ENCODE results near the gene FAM120A.

The FAM120A gene

DNA sequence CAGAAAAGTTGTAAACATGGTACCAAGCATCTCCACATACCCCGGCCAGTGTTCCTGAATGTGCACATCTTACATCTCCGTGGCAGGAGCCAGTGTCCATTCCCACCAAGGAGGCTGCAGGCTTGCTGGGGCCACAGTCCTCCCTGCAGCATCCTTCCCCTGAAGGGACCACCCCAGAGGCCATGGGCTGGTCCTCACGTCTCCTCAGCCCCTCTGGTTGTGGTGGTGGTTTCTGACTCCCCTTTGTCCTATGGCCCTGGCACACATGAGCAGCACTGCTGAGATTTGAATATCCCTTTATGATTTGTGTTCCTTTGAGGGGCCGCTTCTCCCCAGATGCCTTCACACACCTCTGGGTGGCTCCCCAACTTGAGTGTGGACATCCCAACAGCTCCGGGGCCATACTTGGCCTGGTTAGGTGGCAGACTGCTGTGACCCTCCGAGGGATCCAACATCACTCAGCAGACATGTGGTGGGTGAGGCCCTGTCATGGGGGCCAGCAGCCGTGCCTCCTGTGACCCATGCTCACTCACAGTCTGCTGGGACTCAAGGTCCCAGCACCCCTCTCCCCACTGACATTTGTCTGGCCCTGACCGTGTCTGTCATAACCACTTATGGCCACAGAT lies 139.2 kb downstream of the FAM120A start:
- TF ChIP-seq, protein P1, sequence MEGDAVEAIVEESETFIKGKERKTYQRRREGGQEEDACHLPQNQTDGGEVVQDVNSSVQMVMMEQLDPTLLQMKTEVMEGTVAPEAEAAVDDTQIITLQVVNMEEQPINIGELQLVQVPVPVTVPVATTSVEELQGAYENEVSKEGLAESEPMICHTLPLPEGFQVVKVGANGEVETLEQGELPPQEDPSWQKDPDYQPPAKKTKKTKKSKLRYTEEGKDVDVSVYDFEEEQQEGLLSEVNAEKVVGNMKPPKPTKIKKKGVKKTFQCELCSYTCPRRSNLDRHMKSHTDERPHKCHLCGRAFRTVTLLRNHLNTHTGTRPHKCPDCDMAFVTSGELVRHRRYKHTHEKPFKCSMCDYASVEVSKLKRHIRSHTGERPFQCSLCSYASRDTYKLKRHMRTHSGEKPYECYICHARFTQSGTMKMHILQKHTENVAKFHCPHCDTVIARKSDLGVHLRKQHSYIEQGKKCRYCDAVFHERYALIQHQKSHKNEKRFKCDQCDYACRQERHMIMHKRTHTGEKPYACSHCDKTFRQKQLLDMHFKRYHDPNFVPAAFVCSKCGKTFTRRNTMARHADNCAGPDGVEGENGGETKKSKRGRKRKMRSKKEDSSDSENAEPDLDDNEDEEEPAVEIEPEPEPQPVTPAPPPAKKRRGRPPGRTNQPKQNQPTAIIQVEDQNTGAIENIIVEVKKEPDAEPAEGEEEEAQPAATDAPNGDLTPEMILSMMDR (IDR thresholded peaks at IDR 0.05; ENCODE audit: poor library complexity, severe bottlenecking) = no peak
- no peaks in the 10 kb centered on the region for H3K36me3 ChIP-seq (ENCODE audit: low read depth)
- no peak for DNase-seq (ENCODE audit: low spot score)
- peaks cover 21% of the 10 kb centered on the region for H3K4me1 ChIP-seq (ENCODE audit: insufficient read depth, poor library complexity, severe bottlenecking)
- H3K27me3 ChIP-seq (ENCODE audit: insufficient read depth, poor library complexity, severe bottlenecking) = no peaks in the 10 kb centered on the region
- ATAC-seq (ENCODE audit: low read depth) = no peak
- no peak overlapping the region for H3K4me3 ChIP-seq (ENCODE audit: severe bottlenecking)
- H3K27ac ChIP-seq (ENCODE audit: poor library complexity, severe bottlenecking) = no peak overlapping the region
- H3K9me3 ChIP-seq (ENCODE audit: severe bottlenecking) = no peaks in the 10 kb centered on the region

DNA sequence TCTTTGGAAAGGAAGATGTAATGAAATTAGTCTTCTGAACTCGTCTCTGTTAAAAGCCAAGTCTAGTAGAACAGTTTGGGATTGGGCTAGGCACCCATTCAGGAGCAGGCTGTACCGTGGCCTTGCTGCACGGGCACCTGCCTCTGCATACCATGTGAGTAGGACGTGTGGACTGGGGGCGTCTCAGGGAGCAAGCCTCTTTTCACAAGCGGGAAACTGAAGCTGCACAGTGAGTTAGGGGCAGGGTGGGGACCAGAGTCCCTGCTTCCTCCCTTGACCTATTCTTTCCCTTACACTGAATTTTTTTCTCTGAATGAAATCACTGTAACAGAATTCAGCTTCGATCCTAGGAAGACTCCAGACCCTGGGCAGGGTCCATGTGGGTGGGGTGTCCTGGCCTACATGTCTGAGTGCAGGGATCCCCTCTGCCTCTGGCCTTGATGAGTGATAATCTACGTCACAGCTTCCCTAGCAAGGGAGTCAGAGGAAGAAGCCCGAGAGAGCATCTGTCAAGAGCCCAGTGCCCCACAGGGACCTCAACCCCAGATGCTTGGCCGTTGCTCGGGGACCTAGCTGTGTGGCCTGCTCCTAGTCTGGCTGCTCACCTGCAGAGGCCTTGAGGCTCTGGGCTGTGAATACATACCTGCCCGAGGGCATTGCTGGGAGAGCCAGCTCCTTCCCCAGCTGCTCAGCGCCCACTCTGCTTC lies 140.0 kb downstream of the FAM120A start:
- H3K9me3 ChIP-seq (ENCODE audit: severe bottlenecking) = no peaks in the 10 kb centered on the region
- ATAC-seq (ENCODE audit: low read depth) (no peak), DNase-seq (ENCODE audit: low spot score) (no peak)
- no peaks in the 10 kb centered on the region for H3K36me3 ChIP-seq (ENCODE audit: low read depth)
- TF ChIP-seq, protein P1 (IDR thresholded peaks at IDR 0.05; ENCODE audit: poor library complexity, severe bottlenecking) = no peak
- H3K4me1 ChIP-seq (ENCODE audit: insufficient read depth, poor library complexity, severe bottlenecking) = peaks cover 21% of the 10 kb centered on the region
- H3K27ac ChIP-seq (ENCODE audit: poor library complexity, severe bottlenecking) = no peak overlapping the region
- H3K27me3 ChIP-seq (ENCODE audit: insufficient read depth, poor library complexity, severe bottlenecking) = no peaks in the 10 kb centered on the region
- no peak overlapping the region for H3K4me3 ChIP-seq (ENCODE audit: severe bottlenecking)

DNA sequence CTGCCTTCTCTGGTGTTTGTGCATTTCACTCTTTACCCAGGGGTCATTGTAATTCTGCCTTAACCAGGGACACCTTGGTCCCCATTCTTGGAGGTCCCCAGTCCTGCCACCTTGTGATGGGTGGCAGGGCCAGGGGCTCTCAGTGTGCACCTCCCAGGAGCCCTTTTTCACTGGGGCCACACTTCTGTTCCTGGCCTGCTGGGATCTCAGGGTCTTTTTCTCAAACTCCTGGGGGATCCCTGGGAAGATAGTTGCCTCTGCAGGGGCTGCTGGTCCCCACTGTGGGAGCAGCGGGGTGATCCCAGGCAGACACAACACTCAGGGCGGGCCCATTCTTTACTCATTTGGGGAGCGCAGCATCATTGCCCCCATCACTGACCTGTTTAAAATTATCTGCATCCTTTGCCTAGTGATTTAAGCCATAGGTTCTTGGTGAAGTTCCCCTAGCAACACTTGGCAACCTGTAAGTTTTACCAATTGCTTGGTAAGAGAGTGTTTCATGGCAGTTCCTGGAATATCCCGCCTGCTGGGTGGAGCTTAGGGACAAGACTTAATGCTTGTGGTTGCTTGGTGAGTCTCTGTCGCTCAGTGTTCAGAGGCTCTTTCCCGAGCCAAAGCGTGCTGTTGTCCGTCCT lies 140.6 kb downstream of the FAM120A start:
- H3K9me3 ChIP-seq (ENCODE audit: severe bottlenecking) = no peaks in the 10 kb centered on the region
- no peaks in the 10 kb centered on the region for H3K27me3 ChIP-seq (ENCODE audit: insufficient read depth, poor library complexity, severe bottlenecking)
- H3K4me3 ChIP-seq (ENCODE audit: severe bottlenecking) = no peak overlapping the region
- DNase-seq (ENCODE audit: low spot score) (no peak), ATAC-seq (ENCODE audit: low read depth) (no peak)
- no peaks in the 10 kb centered on the region for H3K36me3 ChIP-seq (ENCODE audit: low read depth)
- H3K4me1 ChIP-seq (ENCODE audit: insufficient read depth, poor library complexity, severe bottlenecking) = peaks cover 21% of the 10 kb centered on the region
- H3K27ac ChIP-seq (ENCODE audit: poor library complexity, severe bottlenecking) = no peak overlapping the region
- TF ChIP-seq, protein P1 (IDR thresholded peaks at IDR 0.05; ENCODE audit: poor library complexity, severe bottlenecking) = no peak

DNA sequence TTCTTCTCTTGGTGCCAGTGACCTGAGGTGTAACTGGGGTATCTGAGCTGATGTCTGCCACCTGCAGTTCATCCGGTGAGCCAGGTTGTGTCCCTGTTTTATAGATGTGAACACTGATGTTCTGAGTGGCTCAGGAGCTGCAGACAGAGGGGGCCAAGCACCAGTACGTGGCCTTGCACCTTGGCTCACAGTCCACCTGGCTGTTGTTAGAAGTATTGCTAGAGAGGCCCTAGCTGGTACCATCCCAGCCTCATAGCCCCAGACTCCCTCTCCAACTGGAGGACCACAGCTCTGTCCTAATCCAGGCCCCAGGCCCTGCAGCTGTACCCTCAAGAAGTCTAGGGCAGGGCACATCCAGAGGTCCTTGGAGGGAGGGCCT lies 141.1 kb downstream of the FAM120A start:
- no peaks in the 10 kb centered on the region for H3K36me3 ChIP-seq (ENCODE audit: low read depth)
- no peaks in the 10 kb centered on the region for H3K9me3 ChIP-seq (ENCODE audit: severe bottlenecking)
- no peaks in the 10 kb centered on the region for H3K27me3 ChIP-seq (ENCODE audit: insufficient read depth, poor library complexity, severe bottlenecking)
- no peak overlapping the region for H3K27ac ChIP-seq (ENCODE audit: poor library complexity, severe bottlenecking)
- no peak for DNase-seq (ENCODE audit: low spot score)
- peaks cover 21% of the 10 kb centered on the region for H3K4me1 ChIP-seq (ENCODE audit: insufficient read depth, poor library complexity, severe bottlenecking)
- no peak overlapping the region for H3K4me3 ChIP-seq (ENCODE audit: severe bottlenecking)
- peak; percentile 35; the same call in 1 of the 3 replicates for ATAC-seq (ENCODE audit: low read depth)
- TF ChIP-seq, protein P1 (IDR thresholded peaks at IDR 0.05; ENCODE audit: poor library complexity, severe bottlenecking) = peak; percentile 8

All from RWPE2 (cell line).